Caco-2 (cell line): Measurements from ENCODE around the gene EIF2B5. TPM values are rescaled to one million over a fixed set of nuclear protein-coding genes. Genes with fewer than 3 reads are reported as not detected.

Source experiments
- BruUV-seq: library from RNA; stranded (reverse); fragments of 400-500 nt; replicated peaks from 2 replicates; lab custom pipeline; 2021; lab: Mats Ljungman, UMichigan
- CTCF ChIA-PET: fragments of 300-600 bp; sonication (Branson Sonifier 250); formaldehyde crosslinking; loops from one replicate; lab custom pipeline; 2022; ENCODE audit warnings: antibody characterized with exemption; lab: Charles Lee
- POLR2A ChIA-PET: fragments of 300-600 bp; sonication (Branson Sonifier 250); formaldehyde crosslinking; loops from one replicate; lab custom pipeline; 2022; ENCODE audit warnings: antibody characterized with exemption; lab: Charles Lee
- DNase-seq, 2 experiments: peaks; one replicate each; pipeline versions ENCODE4 v3.0.0 to v3.0.0-alpha.2; 2020 to 2022
- H3K27me3 ChIP-seq: replicated peaks from 2 replicates; pipeline ENCODE4 v1.6.0; 2011; ENCODE audit warnings: low read length; ENCODE audit not compliant: control insufficient read depth, insufficient read depth
- H3K36me3 ChIP-seq: 2 replicates; pipeline ENCODE4 v1.5.1; 2011; ENCODE audit warnings: low read length; ENCODE audit not compliant: control insufficient read depth, insufficient read depth
- H3K4me1 ChIP-seq: fragments of 250-450 bp; sonication (Bioruptor Pico); 2 replicates; pipeline ENCODE4 v1.5.1; 2020; ENCODE audit warnings: mild to moderate bottlenecking
- H3K4me3 ChIP-seq: 2 replicates; pipeline ENCODE4 v1.5.1; 2011; ENCODE audit warnings: low read depth, mild to moderate bottlenecking, control low read depth, low read length
- H3K9me3 ChIP-seq: fragments of 250-450 bp; sonication (Bioruptor Pico); 2 replicates; pipeline ENCODE4 v1.5.1; 2020; ENCODE audit warnings: mild to moderate bottlenecking, moderate library complexity
- H3K27ac Mint-ChIP-seq: one replicate; pipeline ENCODE4 v1.8.0; 2022; ENCODE audit warnings: mixed read lengths; ENCODE audit not compliant: unreplicated experiment
- H3K27me3 Mint-ChIP-seq: one replicate; pipeline ENCODE4 v1.8.0; 2022; ENCODE audit warnings: mixed read lengths; ENCODE audit not compliant: insufficient read depth, unreplicated experiment
- H3K36me3 Mint-ChIP-seq: one replicate; pipeline ENCODE4 v1.8.0; 2022; ENCODE audit warnings: mild to moderate bottlenecking, mixed read lengths; ENCODE audit not compliant: insufficient read depth, unreplicated experiment
- H3K4me1 Mint-ChIP-seq: one replicate; pipeline ENCODE4 v1.8.0; 2022; ENCODE audit warnings: low read depth, mixed read lengths; ENCODE audit not compliant: unreplicated experiment
- H3K4me3 Mint-ChIP-seq: one replicate; pipeline ENCODE4 v1.8.0; 2022; ENCODE audit warnings: mild to moderate bottlenecking, moderate library complexity, mixed read lengths; ENCODE audit not compliant: unreplicated experiment
- H3K9me3 Mint-ChIP-seq: one replicate; pipeline ENCODE4 v1.8.0; 2022; ENCODE audit warnings: mixed read lengths; ENCODE audit not compliant: unreplicated experiment
- intact Hi-C: fragments of 100-400 bp; cut with micrococcal nuclease; formaldehyde crosslinking; loops from one replicate; pipeline ENCODE4 v1.10.0; 2022; ENCODE audit not compliant: unreplicated experiment
- total RNA-seq: library from RNA; stranded (reverse); gene quantifications from 2 replicates; pipeline ENCODE4 v1.2.3, GENCODE V29; 2022
- TF ChIP-seq, protein P1 (sequence below), 2 experiments: fragments of 200-600 bp in 1 of 2; IDR thresholded peaks; 1 replicate in 1 of 2; 2 replicates in 1 of 2; pipeline versions ENCODE4 v1.5.1 to v1.8.0; 2011 to 2022; ENCODE audit warnings: antibody characterized with exemption in 1 of 2, control low read depth in 1 of 2, inconsistent platforms in 1 of 2, low read depth in 1 of 2, low read length in 1 of 2, mild to moderate bottlenecking in 1 of 2, moderate library complexity in 1 of 2; ENCODE audit not compliant: insufficient read depth in 1 of 2, severe bottlenecking in 1 of 2, unreplicated experiment in 1 of 2

The EIF2B5 gene
- total RNA-seq, 1 experiment from 2014 or later, result 43.8 TPM

DNA sequence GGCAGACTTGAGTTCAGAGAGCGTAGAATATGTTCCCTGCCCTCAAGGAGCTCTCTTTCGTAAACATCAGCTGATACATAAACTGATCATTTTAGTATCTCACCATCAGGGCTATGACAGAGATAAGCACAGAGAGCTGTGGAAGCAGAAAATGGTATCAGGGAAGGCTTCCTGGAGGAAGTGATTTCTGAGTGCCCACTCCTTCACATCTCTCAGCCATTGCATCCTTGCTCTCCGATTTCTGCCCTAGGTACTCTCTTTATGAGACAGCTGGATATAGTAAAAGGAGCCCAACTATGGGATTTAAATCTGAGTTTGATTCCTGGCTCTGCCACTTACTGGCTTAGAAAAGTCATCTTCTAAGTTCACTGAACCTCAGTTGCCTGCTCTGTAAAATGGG lies 30.4 kb downstream of the EIF2B5 start:
- no peaks in the 10 kb centered on the region; the same call in 1 of the 2 replicates for H3K36me3 ChIP-seq
- DNase-seq, result no peak
- ChIA-PET CTCF (no interaction called here), POLR2A (no interaction called here)
- Mint-ChIP-seq H3K4me3 (no peak overlapping the region), H3K4me1 (peaks cover 6% of the 10 kb centered on the region), H3K27ac (no peak overlapping the region), H3K27me3 (no peaks in the 10 kb centered on the region), H3K9me3 (no peaks in the 10 kb centered on the region), H3K36me3 (peaks cover 53% of the 10 kb centered on the region)
- H3K9me3 ChIP-seq, result no peaks in the 10 kb centered on the region
- H3K27me3 ChIP-seq, result no peaks in the 10 kb centered on the region
- no TSS peak for BruUV-seq
- intact Hi-C loops, result no loop called here
- TF ChIP-seq, protein P1, sequence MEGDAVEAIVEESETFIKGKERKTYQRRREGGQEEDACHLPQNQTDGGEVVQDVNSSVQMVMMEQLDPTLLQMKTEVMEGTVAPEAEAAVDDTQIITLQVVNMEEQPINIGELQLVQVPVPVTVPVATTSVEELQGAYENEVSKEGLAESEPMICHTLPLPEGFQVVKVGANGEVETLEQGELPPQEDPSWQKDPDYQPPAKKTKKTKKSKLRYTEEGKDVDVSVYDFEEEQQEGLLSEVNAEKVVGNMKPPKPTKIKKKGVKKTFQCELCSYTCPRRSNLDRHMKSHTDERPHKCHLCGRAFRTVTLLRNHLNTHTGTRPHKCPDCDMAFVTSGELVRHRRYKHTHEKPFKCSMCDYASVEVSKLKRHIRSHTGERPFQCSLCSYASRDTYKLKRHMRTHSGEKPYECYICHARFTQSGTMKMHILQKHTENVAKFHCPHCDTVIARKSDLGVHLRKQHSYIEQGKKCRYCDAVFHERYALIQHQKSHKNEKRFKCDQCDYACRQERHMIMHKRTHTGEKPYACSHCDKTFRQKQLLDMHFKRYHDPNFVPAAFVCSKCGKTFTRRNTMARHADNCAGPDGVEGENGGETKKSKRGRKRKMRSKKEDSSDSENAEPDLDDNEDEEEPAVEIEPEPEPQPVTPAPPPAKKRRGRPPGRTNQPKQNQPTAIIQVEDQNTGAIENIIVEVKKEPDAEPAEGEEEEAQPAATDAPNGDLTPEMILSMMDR (IDR thresholded peaks at IDR 0.05; ENCODE audit: insufficient read depth in 1 of 2, low read depth in 1 of 2, low read length in 1 of 2, severe bottlenecking in 1 of 2, unreplicated experiment in 1 of 2), result no peak
- H3K4me1 ChIP-seq, result no peaks in the 10 kb centered on the region
- no peak overlapping the region for H3K4me3 ChIP-seq

DNA sequence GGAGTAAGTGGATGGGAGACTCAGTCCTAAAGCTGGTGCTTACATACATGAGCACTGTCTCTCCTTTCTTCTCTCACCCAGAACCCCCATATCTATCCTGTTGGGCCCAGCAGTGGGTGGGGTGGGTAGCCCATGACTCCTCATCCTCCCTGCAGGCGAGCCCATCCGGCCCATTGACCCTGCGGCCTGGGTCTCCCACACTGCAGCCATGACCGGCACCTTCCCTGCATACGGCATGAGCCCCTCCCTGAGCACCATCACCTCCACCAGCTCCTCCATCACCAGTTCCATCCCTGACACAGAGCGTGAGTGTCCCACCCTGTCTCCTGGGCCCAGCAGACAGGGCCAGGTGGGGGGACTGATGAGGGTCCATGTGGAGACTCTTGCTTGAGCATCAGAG lies 31.5 kb downstream of the EIF2B5 start:
- no peaks in the 10 kb centered on the region for H3K4me1 ChIP-seq
- ChIA-PET POLR2A (no interaction called here), CTCF (no interaction called here)
- no peak for DNase-seq
- Mint-ChIP-seq H3K9me3 (no peaks in the 10 kb centered on the region), H3K27me3 (no peaks in the 10 kb centered on the region), H3K4me3 (no peak overlapping the region), H3K36me3 (peaks cover 54% of the 10 kb centered on the region), H3K27ac (no peak overlapping the region), H3K4me1 (peaks cover under 1% of the 10 kb centered on the region)
- intact Hi-C loops, result no loop called here
- TF ChIP-seq, protein P1 (IDR thresholded peaks at IDR 0.05; ENCODE audit: insufficient read depth in 1 of 2, low read depth in 1 of 2, low read length in 1 of 2, severe bottlenecking in 1 of 2, unreplicated experiment in 1 of 2), result no peak
- BruUV-seq, result no TSS peak
- H3K4me3 ChIP-seq, result no peak overlapping the region
- no peaks in the 10 kb centered on the region; the same call in 1 of the 2 replicates for H3K36me3 ChIP-seq
- H3K9me3 ChIP-seq, result no peaks in the 10 kb centered on the region
- H3K27me3 ChIP-seq, result no peaks in the 10 kb centered on the region

- H3K9me3 ChIP-seq, result no peaks in the 10 kb centered on the region
- H3K36me3 Mint-ChIP-seq, result peaks cover 57% of the 10 kb centered on the region
- intact Hi-C loops, result no loop called here
- TF ChIP-seq, protein P1 (IDR thresholded peaks at IDR 0.05; ENCODE audit: insufficient read depth in 1 of 2, low read depth in 1 of 2, low read length in 1 of 2, severe bottlenecking in 1 of 2, unreplicated experiment in 1 of 2), result no peak
- H3K4me3 Mint-ChIP-seq, result no peak overlapping the region
- H3K27me3 Mint-ChIP-seq, result no peaks in the 10 kb centered on the region
- H3K27ac Mint-ChIP-seq, result no peak overlapping the region
- BruUV-seq, result no TSS peak
- POLR2A ChIA-PET, result interaction anchor here (0.5 kb wide), 1 partner anchor 834 kb away, joined by 4 read pairs; no protein-coding TSS in a partner anchor
- CTCF ChIA-PET, result no interaction called here
- peaks cover 3% of the 10 kb centered on the region for H3K4me1 Mint-ChIP-seq
- peaks cover 7% of the 10 kb centered on the region for H3K4me1 ChIP-seq
- no peaks in the 10 kb centered on the region for H3K27me3 ChIP-seq
- no peak for DNase-seq
- H3K4me3 ChIP-seq, result no peak overlapping the region
- peaks cover 2% of the 10 kb centered on the region for H3K36me3 ChIP-seq
- H3K9me3 Mint-ChIP-seq, result no peaks in the 10 kb centered on the region
These were observed 32.6 kb downstream of the EIF2B5 start for GRCh38 chr3:184167786-184168185.
